Activated naive CD4-positive, alpha-beta T cell (primary cell): Measurements from ENCODE around the gene RAMP2.
A peak's percentile ranks its signal among the peaks of the same experiment; 100 is the strongest.

ENCODE experiments used
- DNase-seq, 4 experiments: peaks; one replicate each; lab custom pipeline; 2025; lab: John Stamatoyannopoulos, UW

The RAMP2 gene

DNA sequence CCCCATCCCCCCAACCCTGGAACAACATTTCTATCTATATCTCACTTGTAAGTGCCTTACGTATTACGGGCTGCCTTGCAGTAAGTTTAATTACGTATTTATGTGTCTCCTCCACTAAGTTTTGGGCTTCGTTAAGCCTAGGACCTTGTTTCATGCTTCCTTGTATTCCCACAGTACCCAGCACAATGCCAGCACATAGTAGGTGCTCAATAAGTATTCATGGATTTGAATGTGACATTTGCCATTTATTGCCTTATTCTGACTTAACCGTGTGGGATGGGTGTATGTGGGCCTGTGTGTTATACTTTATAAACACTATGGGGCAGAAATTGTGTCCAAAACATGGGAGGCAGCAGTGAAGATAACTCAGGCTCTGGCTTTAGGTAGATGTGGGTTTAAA, 31.5 kb downstream of the RAMP2 start:
- no peak for DNase-seq

DNA sequence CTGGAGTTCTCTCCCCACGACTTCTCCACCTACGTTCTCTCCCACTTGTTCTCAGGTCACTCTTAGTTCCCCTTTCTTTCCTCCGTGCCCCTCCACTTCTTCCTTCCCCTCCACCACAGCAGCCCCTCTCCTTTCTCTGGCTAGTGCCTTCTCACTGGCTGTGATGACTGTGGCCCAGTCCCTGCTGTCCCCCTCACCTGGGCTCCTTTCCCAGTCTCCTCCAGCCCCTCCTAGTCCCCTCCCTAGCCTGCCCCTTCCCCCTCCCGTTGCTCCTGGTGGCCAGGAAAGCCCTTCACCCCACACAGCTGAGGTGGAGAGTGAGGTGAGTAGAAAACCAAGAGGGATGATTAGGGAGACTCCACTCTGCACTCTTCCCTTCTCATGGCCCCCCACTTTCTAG, 34.0 kb downstream of the RAMP2 start:
- DNase-seq, result no peak

DNA sequence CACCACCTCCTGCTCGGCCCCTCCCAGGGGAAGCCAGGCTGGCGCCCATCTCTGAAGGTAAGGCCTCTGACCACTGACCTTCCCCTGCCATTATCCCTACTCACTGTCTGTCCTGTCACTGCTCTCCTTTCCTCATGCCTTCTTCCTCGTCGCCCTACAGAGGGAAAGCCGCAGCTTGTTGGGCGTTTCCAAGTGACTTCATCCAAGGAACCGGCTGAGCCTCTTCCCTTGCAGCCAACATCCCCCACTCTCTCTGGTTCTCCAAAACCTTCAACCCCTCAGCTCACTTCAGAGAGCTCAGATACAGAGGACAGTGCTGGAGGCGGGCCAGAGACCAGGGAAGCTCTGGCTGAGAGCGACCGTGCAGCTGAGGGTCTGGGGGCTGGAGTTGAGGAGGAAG, 34.4 kb downstream of the RAMP2 start:
- no peak for DNase-seq

DNA sequence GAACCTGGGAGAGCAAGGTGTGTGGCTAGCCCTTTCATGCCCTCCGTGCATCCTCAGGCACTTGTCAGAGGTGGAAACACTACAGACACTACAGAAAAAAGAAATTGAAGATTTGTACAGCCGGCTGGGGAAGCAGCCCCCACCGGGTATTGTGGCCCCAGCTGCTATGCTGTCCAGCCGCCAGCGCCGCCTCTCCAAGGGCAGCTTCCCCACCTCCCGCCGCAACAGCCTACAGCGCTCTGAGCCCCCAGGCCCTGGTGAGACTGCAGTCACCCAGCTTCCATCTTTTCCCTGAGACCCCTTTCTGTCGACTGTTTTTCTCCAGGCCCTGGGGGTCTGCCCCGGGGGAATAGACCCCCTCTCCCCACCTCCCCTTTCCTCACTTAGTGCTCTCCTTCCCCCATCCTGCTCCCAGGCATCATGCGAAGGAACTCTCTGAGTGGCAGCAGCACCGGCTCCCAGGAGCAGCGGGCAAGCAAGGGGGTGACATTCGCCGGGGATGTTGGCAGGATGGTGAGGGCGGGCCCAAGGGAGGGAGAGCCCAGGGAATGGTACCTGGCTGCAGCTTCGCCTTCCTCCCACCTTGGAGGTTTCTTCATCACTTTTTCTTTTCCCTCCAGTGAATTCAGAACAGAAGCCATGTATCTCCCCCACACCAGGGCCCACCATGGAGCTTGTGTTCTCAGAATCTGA, 35.2 kb downstream of the RAMP2 start:
- no peak for DNase-seq

DNA sequence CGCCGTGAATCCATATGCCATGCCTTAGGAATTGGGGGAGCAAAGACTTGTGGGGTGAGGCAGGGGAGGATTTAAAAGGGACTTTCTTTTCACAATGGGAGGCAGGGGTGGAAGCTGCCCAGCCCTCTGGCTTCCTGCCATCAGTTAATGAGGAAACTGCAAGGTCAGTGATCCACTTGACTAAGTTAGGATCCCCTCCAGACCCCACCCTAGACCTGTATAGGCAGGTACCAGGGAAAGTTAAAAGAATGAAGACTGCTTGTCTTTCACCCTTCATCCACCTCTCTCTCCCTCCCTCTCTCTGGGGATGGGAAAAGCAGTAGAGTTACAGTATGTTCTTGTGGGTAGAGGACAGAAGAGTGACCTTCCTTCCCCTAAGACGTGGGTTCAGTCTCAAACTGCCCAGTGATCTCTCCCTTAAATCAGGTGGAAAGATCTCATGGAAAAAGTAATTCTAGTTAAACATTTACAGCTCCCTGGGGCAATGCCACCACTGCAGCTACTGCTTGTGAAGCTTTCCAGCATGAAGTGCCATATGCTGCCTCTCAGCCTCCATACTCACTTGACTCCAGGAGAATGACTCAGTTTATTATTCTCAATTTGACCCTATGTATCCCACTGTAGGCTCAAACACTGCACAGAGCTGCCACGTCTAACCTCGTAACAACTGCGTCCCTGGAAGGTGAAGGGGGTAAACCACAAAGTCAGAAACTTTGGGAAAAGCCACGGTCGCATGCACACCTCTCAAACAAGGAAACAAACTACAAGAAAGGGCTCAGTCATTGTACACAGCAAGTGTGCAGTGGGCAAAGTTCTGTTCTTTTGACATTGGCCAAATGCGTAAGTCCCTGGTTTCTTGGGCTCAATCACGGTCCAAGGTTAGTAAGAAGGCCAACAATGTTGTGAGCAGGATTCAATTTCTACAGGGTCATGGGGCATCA, 36.3 kb downstream of the RAMP2 start:
- no peak for DNase-seq

DNA sequence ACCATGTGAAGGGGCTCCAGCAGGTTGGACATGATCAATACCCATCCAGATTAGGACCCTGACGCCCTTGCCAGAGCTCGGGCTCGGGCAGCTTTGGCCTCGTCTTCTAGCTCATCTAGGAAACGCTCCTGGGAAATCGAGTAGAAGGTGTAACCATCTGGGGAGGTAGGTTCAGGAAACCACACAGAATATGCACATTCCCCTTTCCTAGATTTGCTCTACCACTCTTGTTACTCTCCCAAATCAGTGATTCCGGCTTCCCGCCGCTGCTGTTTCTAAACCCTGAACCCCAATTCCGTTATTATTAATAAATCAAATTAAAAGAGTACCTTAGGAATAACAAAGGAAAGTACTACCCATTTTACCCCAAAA, 37.0 kb downstream of the RAMP2 start:
- DNase-seq, result no peak

DNA sequence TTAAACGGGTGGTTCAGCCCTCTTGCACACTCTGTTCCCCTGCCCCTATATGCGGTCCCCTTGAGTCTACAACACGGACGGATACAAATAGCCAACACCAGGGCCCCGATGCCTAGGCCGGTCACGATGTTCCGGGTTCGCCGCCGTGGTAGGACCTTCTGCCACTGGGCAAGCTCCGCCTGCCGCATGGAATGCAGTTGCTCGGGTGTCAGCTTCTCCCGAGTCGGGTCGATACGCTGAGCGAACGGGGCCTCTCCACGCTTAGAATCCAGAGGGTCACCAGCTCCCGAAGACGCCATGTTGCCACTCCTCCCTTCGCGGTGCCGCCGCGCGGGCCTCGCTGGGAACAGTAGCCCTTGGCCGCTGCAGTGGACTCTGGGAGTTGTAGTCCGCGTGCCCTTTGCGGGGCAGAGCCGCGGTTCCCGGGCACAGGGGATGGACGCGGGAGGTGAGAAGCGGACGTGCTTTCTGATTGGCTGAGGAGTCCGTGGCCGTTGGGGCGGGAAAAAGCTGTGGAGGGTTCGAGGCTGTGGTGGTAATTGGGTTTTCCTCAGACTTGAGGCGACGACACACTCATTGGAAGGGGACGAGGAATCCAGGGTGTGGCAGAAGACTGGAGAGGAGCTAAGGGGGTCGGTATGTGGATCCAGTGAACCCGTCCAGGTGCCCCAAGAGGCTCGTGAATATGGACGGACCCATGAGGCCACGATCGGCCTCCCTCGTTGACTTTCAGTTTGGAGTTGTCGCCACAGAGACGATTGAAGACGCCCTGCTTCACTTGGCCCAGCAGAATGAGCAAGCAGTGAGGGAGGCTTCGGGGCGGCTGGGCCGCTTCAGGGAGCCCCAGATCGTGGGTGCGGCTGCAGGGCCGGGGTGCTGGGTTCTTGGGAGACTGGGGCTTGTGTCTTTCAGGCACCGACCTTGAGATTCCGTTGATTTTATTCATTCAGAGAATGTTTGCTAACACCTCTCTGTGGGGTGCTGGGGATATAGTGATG, 37.7 kb downstream of the RAMP2 start, which contains the start of the genes CNTD1 and COA3:
CNTD1 (plus strand) TSS at position 479 of the 998 bp plus-strand sequence; CDS start at position 686, 207 bp downstream.
COA3 (minus strand) TSS at position 322 of the 998 bp plus-strand sequence; CDS start at position 299, 23 bp downstream.
- peak; percentile 19 to 60 (median 55) for DNase-seq

DNA sequence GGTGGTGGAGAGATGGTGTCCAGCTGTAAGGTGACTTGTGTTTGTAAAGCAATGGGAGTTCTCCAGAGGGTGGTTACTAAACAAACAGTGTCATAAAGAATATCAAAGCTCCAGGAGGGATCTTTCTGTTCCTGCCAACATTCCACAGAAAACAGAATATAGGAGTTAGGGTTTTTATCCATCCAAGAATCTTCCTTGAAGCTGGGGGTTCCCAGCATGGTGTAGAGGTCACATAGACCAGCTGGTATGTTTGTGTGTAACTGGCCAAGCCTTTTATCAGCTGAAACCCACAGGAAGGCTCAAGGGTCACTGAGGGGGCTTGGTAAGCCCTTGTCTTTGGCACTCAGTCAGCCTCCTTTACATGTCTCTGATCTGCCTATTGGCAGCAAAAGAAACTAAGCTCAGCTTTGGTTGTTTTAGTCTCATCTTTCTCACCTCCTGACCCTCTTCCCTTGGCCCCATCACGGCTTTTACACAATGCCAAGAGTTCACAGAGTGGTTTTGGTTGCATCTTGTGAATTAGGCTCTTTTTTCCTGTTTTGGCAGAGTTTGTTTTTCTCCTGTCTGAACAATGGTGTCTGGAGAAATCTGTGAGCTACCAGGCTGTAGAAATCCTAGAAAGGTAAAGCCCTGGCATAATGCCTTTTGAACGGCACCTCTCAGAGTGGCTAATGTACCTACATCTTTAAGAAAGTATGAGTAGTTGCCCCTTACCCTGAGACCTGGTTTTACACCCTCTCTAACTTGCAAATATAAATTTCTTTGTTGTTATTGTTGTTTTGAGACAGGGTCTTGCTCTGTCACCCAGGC, 42.3 kb downstream of the RAMP2 start:
- no peak for DNase-seq

DNA sequence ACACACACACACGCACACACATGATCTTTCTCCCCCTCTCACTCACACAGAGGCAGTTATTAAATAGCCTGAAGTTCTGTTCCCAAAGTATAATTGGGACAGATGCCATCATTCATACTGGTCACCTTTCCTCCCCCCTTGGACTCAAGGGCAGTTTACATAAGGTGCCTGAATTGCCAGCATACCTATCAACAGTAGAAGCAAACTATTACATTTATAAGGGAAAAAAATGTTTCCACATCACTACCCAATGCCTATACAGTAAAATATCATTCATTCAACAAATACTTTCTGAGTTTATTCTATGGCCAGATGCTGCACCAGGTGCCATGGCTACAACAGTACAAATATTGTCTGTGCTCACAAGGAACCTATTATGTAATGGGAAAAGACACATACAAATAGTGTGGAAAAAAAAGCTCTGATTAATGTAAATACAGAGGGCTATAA, 43.9 kb downstream of the RAMP2 start:
- DNase-seq, result no peak

DNA sequence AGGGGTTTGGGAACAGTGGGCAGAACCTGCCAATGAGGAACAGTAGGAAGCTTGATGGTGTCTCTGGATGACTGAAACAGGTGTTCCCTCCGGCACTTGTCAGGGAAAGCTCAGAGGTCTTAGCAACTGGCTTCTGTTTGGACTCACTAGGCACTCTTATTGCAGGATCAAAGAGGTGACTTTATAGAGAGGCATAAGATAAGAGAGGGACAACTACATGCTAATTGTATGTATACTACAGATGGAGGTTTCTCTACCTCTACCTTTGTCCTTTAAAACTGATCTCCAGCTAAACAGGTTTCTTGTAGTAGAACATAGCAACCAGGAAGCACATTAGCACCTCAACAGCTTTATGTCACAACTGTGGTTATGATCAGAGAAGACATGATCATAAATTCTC, 45.2 kb downstream of the RAMP2 start:
- DNase-seq, result no peak

DNA sequence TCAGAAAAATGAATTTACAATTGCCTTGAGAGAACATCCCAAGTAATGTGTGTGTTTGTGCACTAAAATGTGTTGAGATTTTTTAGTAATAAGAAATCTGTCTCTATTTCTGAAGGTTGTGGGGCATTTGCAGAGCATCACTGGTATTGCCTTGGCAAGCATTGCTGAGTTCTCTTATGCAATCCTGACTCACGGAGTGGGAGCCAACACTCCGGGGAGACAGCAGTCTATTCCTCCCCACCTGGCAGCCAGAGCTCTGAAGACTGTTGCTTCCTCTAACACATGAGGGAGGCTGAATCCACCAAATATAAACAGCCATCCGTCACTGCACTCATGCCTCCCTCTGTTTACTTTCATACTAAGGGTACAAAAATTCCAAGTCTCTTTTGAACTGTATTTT, 48.2 kb downstream of the RAMP2 start:
- no peak for DNase-seq
